SK-N-SH treated with all-trans-retinoic acid at 6 μM for 48 hours (cell line): ENCODE results near the gene VPS37C.

Experiments
- ATAC-seq: fragments of 200-7000 bp; cut with Tn5 transposase; 3 replicates; pipeline ENCODE4 v1.9.1; 2020; ENCODE audit warnings: mild to moderate bottlenecking, moderate library complexity
- BACH2 ChIP-seq: fragments of 250-450 bp; sonication (Bioruptor Pico); IDR thresholded peaks from 2 replicates; pipeline ENCODE4 v1.9.0; 2021; ENCODE audit warnings: mild to moderate bottlenecking, borderline replicate concordance
- CSDC2 ChIP-seq: fragments of 250-450 bp; sonication (Bioruptor Pico); IDR thresholded peaks from 2 replicates; pipeline ENCODE4 v1.5.0; 2020; ENCODE audit warnings: mild to moderate bottlenecking, moderate library complexity
- ESRRG ChIP-seq: fragments of 250-450 bp; sonication (Bioruptor Pico); IDR thresholded peaks from 2 replicates; pipeline ENCODE4 v1.6.1; 2021; ENCODE audit warnings: mild to moderate bottlenecking
- ISL1 ChIP-seq: fragments of 250-450 bp; sonication (Bioruptor Pico); IDR thresholded peaks from 2 replicates; pipeline ENCODE4 v2.1.2; 2022; ENCODE audit warnings: mild to moderate bottlenecking, moderate library complexity
- OSR1 ChIP-seq: fragments of 250-450 bp; sonication (Bioruptor Pico); IDR thresholded peaks from 2 replicates; pipeline ENCODE4 v1.8.0; 2022; ENCODE audit warnings: moderate library complexity, mild to moderate bottlenecking, inconsistent platforms
- PATZ1 ChIP-seq: fragments of 250-450 bp; sonication (Bioruptor Pico); IDR thresholded peaks from 2 replicates; pipeline ENCODE4 v1.8.0; 2020; ENCODE audit warnings: mild to moderate bottlenecking, moderate library complexity, borderline replicate concordance
- PPARA ChIP-seq: fragments of 250-450 bp; sonication (Bioruptor Pico); IDR thresholded peaks from 2 replicates; pipeline ENCODE4 v1.5.0; 2020; ENCODE audit warnings: mild to moderate bottlenecking, borderline replicate concordance
- RARB ChIP-seq: fragments of 250-450 bp; sonication (Bioruptor Pico); IDR thresholded peaks from 2 replicates; pipeline ENCODE4 v1.8.0; 2021; ENCODE audit warnings: mild to moderate bottlenecking, moderate library complexity
- SNAI2 ChIP-seq: fragments of 250-450 bp; sonication (Bioruptor Pico); IDR thresholded peaks from 2 replicates; pipeline ENCODE4 v1.5.0; 2020; ENCODE audit warnings: mild to moderate bottlenecking, moderate library complexity
- TCF4 ChIP-seq: fragments of 250-450 bp; sonication (Bioruptor Pico); IDR thresholded peaks from 2 replicates; pipeline ENCODE4 v1.8.0; 2021; ENCODE audit warnings: mild to moderate bottlenecking, moderate library complexity, borderline replicate concordance
- TOX ChIP-seq: fragments of 250-450 bp; sonication (Bioruptor Pico); IDR thresholded peaks from 2 replicates; pipeline ENCODE4 v1.8.0; 2021; ENCODE audit warnings: mild to moderate bottlenecking, moderate library complexity, borderline replicate concordance
- TSHZ2 ChIP-seq: fragments of 250-450 bp; sonication (Bioruptor Pico); IDR thresholded peaks from 2 replicates; pipeline ENCODE4 v1.5.0; 2020; ENCODE audit warnings: mild to moderate bottlenecking, moderate library complexity
- ZFP3 ChIP-seq: fragments of 250-450 bp; sonication (Bioruptor Pico); IDR thresholded peaks from 2 replicates; pipeline ENCODE4 v1.5.0; 2020; ENCODE audit warnings: mild to moderate bottlenecking, moderate library complexity
- ZFP30 ChIP-seq: fragments of 450-650 bp; formaldehyde crosslinking; IDR thresholded peaks from 2 replicates; pipeline ENCODE4 v1.5.0; 2022; ENCODE audit warnings: mild to moderate bottlenecking, moderate library complexity
- ZNF565 ChIP-seq: fragments of 450-650 bp; formaldehyde crosslinking; conservative IDR thresholded peaks from 2 replicates; pipeline ENCODE4 v1.5.0; 2020; ENCODE audit warnings: low read depth, mild to moderate bottlenecking, moderate library complexity
- ZNF70 ChIP-seq: fragments of 450-650 bp; formaldehyde crosslinking; IDR thresholded peaks from 2 replicates; pipeline ENCODE4 v1.5.0; 2020; ENCODE audit warnings: mild to moderate bottlenecking, moderate library complexity
- ZNF8 ChIP-seq: fragments of 450-650 bp; formaldehyde crosslinking; IDR thresholded peaks from 2 replicates; pipeline ENCODE4 v1.5.0; 2020; ENCODE audit warnings: mild to moderate bottlenecking, moderate library complexity
- TF ChIP-seq, protein P1 (sequence below): fragments of 250-450 bp; sonication (Bioruptor Pico); IDR thresholded peaks from 2 replicates; pipeline ENCODE4 v1.5.1; 2021; ENCODE audit warnings: mild to moderate bottlenecking, moderate library complexity
- TF ChIP-seq, protein P2 (sequence below): fragments of 250-450 bp; sonication (Bioruptor Pico); IDR thresholded peaks from 2 replicates; pipeline ENCODE4 v1.8.0; 2021; ENCODE audit warnings: low read depth, mild to moderate bottlenecking, moderate library complexity, borderline replicate concordance
- TF ChIP-seq, protein P3 (sequence below): fragments of 250-450 bp; sonication (Bioruptor Pico); IDR thresholded peaks from 2 replicates; pipeline ENCODE4 v1.5.1; 2020; ENCODE audit warnings: low read depth, mild to moderate bottlenecking, moderate library complexity

VPS37C gene

DNA sequence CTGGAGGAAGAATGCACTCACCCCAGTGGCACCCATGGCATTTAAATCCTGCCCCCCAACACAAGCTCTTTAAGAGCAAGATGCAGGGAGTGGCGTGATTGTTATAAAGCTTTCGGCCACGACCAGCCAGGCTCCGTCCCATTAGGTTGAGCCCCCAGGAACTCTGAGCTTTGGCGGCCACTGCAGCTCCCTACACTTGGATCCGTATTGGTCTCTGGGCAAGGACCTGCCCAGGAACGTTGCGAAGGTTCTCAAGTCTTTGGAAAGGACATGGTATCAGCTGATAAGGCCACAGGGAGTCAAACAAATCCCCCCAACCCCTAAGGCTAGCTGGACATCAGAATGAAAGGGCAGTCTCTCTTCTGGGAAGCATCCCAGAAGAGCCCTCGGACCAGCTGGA, 9.3 kb upstream of the VPS37C start:
- TF ChIP-seq, protein P1, sequence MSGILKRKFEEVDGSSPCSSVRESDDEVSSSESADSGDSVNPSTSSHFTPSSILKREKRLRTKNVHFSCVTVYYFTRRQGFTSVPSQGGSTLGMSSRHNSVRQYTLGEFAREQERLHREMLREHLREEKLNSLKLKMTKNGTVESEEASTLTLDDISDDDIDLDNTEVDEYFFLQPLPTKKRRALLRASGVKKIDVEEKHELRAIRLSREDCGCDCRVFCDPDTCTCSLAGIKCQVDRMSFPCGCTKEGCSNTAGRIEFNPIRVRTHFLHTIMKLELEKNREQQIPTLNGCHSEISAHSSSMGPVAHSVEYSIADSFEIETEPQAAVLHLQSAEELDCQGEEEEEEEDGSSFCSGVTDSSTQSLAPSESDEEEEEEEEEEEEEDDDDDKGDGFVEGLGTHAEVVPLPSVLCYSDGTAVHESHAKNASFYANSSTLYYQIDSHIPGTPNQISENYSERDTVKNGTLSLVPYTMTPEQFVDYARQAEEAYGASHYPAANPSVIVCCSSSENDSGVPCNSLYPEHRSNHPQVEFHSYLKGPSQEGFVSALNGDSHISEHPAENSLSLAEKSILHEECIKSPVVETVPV (CRISPR knock-in tag) = no peak
- TF ChIP-seq ZFP30 (CRISPR knock-in tag) (no peak), ISL1 (CRISPR knock-in tag) (no peak), TSHZ2 (CRISPR knock-in tag) (no peak), PPARA (CRISPR knock-in tag) (no peak), ZFP3 (no peak), CSDC2 (CRISPR knock-in tag) (no peak), ZNF8 (CRISPR knock-in tag) (no peak), PATZ1 (no peak), SNAI2 (CRISPR knock-in tag) (no peak), BACH2 (CRISPR knock-in tag) (no peak), TOX (CRISPR knock-in tag) (no peak), TCF4 (no peak), ZNF70 (no peak), ZNF565 (CRISPR knock-in tag) (no peak), OSR1 (CRISPR knock-in tag) (no peak), ESRRG (CRISPR knock-in tag) (no peak), RARB (CRISPR knock-in tag) (no peak)
- TF ChIP-seq, protein P2, sequence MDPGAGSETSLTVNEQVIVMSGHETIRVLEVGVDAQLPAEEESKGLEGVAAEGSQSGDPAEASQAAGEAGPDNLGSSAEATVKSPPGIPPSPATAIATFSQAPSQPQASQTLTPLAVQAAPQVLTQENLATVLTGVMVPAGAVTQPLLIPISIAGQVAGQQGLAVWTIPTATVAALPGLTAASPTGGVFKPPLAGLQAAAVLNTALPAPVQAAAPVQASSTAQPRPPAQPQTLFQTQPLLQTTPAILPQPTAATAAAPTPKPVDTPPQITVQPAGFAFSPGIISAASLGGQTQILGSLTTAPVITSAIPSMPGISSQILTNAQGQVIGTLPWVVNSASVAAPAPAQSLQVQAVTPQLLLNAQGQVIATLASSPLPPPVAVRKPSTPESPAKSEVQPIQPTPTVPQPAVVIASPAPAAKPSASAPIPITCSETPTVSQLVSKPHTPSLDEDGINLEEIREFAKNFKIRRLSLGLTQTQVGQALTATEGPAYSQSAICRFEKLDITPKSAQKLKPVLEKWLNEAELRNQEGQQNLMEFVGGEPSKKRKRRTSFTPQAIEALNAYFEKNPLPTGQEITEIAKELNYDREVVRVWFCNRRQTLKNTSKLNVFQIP (CRISPR knock-in tag) = no peak
- TF ChIP-seq, protein P3, sequence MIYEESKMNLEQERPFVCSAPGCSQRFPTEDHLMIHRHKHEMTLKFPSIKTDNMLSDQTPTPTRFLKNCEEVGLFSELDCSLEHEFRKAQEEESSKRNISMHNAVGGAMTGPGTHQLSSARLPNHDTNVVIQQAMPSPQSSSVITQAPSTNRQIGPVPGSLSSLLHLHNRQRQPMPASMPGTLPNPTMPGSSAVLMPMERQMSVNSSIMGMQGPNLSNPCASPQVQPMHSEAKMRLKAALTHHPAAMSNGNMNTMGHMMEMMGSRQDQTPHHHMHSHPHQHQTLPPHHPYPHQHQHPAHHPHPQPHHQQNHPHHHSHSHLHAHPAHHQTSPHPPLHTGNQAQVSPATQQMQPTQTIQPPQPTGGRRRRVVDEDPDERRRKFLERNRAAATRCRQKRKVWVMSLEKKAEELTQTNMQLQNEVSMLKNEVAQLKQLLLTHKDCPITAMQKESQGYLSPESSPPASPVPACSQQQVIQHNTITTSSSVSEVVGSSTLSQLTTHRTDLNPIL = no peak

DNA sequence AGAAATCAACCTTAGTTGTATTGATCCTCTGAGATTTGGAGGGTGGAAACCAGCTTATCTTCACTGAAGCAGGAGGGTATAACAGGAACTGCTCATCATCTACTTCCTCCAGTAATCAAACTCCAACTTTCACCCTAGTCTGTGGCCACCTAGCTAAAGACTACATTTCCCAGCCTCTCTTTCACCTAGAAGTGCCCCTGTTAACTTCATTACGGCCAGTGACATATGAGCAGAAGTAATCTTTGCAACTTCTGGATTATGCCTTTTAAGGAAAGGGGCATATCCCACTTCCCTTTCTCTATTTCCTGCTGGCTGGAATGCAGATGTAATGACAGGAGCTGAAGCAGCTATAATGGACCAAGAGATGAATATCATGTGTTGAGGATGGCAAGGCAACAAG, 7.6 kb upstream of the VPS37C start:
- ATAC-seq = no peak
- TF ChIP-seq, protein P3 = no peak
- TF ChIP-seq PATZ1 (no peak), ISL1 (CRISPR knock-in tag) (no peak), BACH2 (CRISPR knock-in tag) (no peak), ZNF8 (CRISPR knock-in tag) (no peak), PPARA (CRISPR knock-in tag) (no peak), OSR1 (CRISPR knock-in tag) (no peak)
- TF ChIP-seq, protein P2 (CRISPR knock-in tag) = no peak

More for the DNA sequence above, 9.3 kb upstream of the VPS37C start:
- no peak for ATAC-seq
